ENCODE data around the gene FSTL4. TPM values are rescaled to one million over a fixed set of nuclear protein-coding genes. Genes with fewer than 3 reads are reported as not detected.

Gene FSTL4
- total RNA-seq, 1 donor from 2014 or later, result not detected

- H3K27me3 ChIP-seq (ENCODE audit: low read depth), result peaks cover 46% of the 10 kb centered on the region
These were observed 228.1 kb downstream of the FSTL4 start for GRCh38 chr5:133384120-133384855.

GRCh38 chr5:133383580-133383939 is 228.8 kb downstream of the FSTL4 start:
- H3K4me3 ChIP-seq, result no peak overlapping the region
- H3K4me1 ChIP-seq, result no peaks in the 10 kb centered on the region
- TF ChIP-seq CTCF (IDR thresholded peaks at IDR 0.05; ENCODE audit: borderline replicate concordance), result no peak
- no peaks in the 10 kb centered on the region for H3K36me3 ChIP-seq
- no peak for DNase-seq
- intact Hi-C loops (cut with micrococcal nuclease), result no loop called here
- no peak overlapping the region for H3K27ac ChIP-seq (replicated peaks)
- peaks cover 2% of the 10 kb centered on the region for H3K9me3 ChIP-seq (replicated peaks)
- H3K27me3 ChIP-seq (ENCODE audit: low read depth), result peaks cover 44% of the 10 kb centered on the region

More at GRCh38 chr5:133384120-133384855, 228.1 kb downstream of the FSTL4 start:
- Histone ChIP-seq H3K27ac (replicated peaks) (no peak overlapping the region), H3K4me3 (no peak overlapping the region), H3K4me1 (no peaks in the 10 kb centered on the region), H3K36me3 (no peaks in the 10 kb centered on the region), H3K9me3 (replicated peaks) (no peaks in the 10 kb centered on the region)
- no peak for DNase-seq
- intact Hi-C loops (cut with micrococcal nuclease), result no loop called here
- TF ChIP-seq CTCF (IDR thresholded peaks at IDR 0.05; ENCODE audit: borderline replicate concordance), result no peak

DNA sequence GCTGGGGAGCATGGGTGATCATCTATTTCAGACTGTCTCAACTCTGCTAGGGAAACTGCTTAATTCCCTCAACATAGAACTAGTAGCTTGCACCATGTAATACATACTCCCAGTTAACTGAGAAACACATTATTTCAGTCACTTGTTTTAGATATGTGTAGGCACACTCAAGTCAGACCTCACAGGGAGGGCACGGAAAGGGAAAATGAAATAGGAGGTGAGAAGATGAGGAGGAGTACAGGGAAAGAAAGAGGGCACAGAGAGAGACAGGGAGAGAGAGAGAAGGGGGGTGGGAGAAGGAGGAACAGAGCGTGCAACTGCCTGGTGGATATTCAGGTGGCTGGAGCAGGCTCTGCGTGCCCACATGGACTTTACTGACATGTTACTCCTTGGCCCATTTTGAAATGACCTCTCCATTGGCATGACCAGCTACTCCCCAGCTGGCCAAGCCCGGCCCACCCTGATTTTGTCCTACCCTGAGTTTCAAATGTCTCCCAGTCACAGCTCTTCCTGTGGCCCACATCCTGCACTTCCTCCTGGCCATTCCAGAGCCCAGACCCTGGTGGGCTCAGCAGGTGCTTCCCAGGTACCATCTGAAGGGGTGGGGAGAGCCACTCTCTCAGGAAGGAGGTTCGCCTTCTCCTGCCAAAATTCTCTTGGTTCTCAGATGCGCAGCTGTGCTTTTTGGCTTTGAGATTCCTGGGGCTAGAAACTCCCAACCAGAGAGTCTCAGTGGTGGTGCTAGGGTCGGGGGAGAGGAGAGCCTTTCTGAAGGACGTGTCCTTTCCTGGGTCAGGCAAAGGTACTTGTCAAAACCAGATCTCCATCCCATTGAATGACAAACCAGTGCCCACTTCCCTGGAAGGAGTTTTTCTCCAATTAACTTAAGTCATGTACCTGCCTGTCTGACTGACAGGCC is 229.4 kb downstream of the FSTL4 start:
- Histone ChIP-seq H3K9me3 (replicated peaks) (peaks cover 9% of the 10 kb centered on the region), H3K27ac (replicated peaks) (no peak overlapping the region), H3K4me3 (no peak overlapping the region), H3K36me3 (no peaks in the 10 kb centered on the region), H3K4me1 (no peaks in the 10 kb centered on the region), H3K27me3 (ENCODE audit: low read depth) (peaks cover 39% of the 10 kb centered on the region)
- no peak for DNase-seq
- TF ChIP-seq CTCF (IDR thresholded peaks at IDR 0.05; ENCODE audit: borderline replicate concordance), result no peak
- intact Hi-C loops (cut with micrococcal nuclease), result no loop called here

GRCh38 chr5:133381571-133382365 is 230.6 kb downstream of the FSTL4 start:
- intact Hi-C loops (cut with micrococcal nuclease), result no loop called here
- H3K27me3 ChIP-seq (ENCODE audit: low read depth), result peaks cover 36% of the 10 kb centered on the region
- no peak for TF ChIP-seq CTCF (IDR thresholded peaks at IDR 0.05; ENCODE audit: borderline replicate concordance)
- H3K4me1 ChIP-seq, result no peaks in the 10 kb centered on the region
- H3K4me3 ChIP-seq, result no peak overlapping the region
- H3K36me3 ChIP-seq, result no peaks in the 10 kb centered on the region
- no peak overlapping the region for H3K27ac ChIP-seq (replicated peaks)
- DNase-seq, result no peak
- H3K9me3 ChIP-seq (replicated peaks), result peaks cover 20% of the 10 kb centered on the region

- Histone ChIP-seq H3K27ac (replicated peaks) (no peak overlapping the region), H3K4me3 (no peak overlapping the region), H3K4me1 (no peaks in the 10 kb centered on the region), H3K27me3 (ENCODE audit: low read depth) (peaks cover 36% of the 10 kb centered on the region), H3K36me3 (no peaks in the 10 kb centered on the region), H3K9me3 (replicated peaks) (peaks cover 22% of the 10 kb centered on the region)
- DNase-seq, result no peak
- TF ChIP-seq CTCF (IDR thresholded peaks at IDR 0.05; ENCODE audit: borderline replicate concordance), result no peak
- intact Hi-C loops (cut with micrococcal nuclease), result no loop called here
These were observed 231.3 kb downstream of the FSTL4 start for GRCh38 chr5:133381041-133381440.
